Left lung (tissue), 10 donors: ENCODE results near the gene MAFG. TPM values are rescaled to one million over a fixed set of nuclear protein-coding genes. Genes with fewer than 3 reads are reported as not detected.
A peak's percentile ranks its signal among the peaks of the same experiment; 100 is the strongest.

Source experiments
- ATAC-seq: fragments of 200-7000 bp; cut with Tn5 transposase; one replicate; pipeline ENCODE4 v1.9.1; 2020; ENCODE audit warnings: moderate library complexity
- DNase-seq, 4 donors: peaks; one replicate each; pipeline ENCODE4 v3.0.0-alpha.2; 2013 to 2020
- H3K27ac ChIP-seq, 2 donors: fragments of 200-600 bp; sonication (generic) in 1 of 2; one replicate each; pipeline versions ENCODE4 v1.5.0 to v1.8.0; 2020 to 2021
- H3K27me3 ChIP-seq, 2 donors: fragments of 200-600 bp; sonication (generic) in 1 of 2; one replicate each; pipeline versions ENCODE4 v1.5.0 to v1.8.0; 2020 to 2021
- H3K36me3 ChIP-seq, 2 donors: fragments of 200-600 bp; sonication (generic) in 1 of 2; one replicate each; pipeline versions ENCODE4 v1.5.0 to v1.8.0; 2020 to 2021
- H3K4me1 ChIP-seq, 2 donors: fragments of 200-600 bp; one replicate each; pipeline ENCODE4 v1.8.0; 2021
- H3K4me3 ChIP-seq, 2 donors: fragments of 200-600 bp; sonication (generic) in 1 of 2; one replicate each; pipeline versions ENCODE4 v1.5.0 to v1.8.0; 2020 to 2021; ENCODE audit warnings: mild to moderate bottlenecking in 1 of 2
- H3K9me3 ChIP-seq, 2 donors: fragments of 200-600 bp; sonication (generic) in 1 of 2; one replicate each; pipeline versions ENCODE4 v1.5.0 to v1.8.0; 2020 to 2021
- intact Hi-C, 2 donors: fragments of 100-400 bp; cut with DNase I; formaldehyde crosslinking; loops; one replicate each; pipeline versions ENCODE4 v1.11.2 to v1.14.2; 2022
- polyA plus RNA-seq, 6 donors: library from polyadenylated mRNA; unstranded; fragments of 120-200 nt; gene quantifications; one replicate each; pipeline ENCODE4 v1.2.1, GENCODE V29; 2013; ENCODE audit not compliant: insufficient read length in 6 of 6
- total RNA-seq, 2 donors: library from RNA; stranded (reverse); fragmentation: NEBNext Ultra II Directional; extraction: Animal tissue kit (Norgen Biotek cat#: 25700); gene quantifications; one replicate each; pipeline ENCODE4 v1.2.1, GENCODE V29; 2021
- TF ChIP-seq, protein P1 (sequence below), 2 donors: fragments of 200-600 bp; sonication (generic) in 1 of 2; IDR thresholded peaks; one replicate each; pipeline versions ENCODE4 v1.5.0 to v1.8.0; 2021; ENCODE audit warnings: antibody characterized with exemption in 2 of 2
- donor health status: DM: no; HTN: yes; CAD: no.
- donor health status: DM: no; HTN: no; CAD: no.

Gene MAFG
- total and polyA plus RNA-seq, 8 donors, result 8.1 to 39.8 (median 11.5) TPM

DNA sequence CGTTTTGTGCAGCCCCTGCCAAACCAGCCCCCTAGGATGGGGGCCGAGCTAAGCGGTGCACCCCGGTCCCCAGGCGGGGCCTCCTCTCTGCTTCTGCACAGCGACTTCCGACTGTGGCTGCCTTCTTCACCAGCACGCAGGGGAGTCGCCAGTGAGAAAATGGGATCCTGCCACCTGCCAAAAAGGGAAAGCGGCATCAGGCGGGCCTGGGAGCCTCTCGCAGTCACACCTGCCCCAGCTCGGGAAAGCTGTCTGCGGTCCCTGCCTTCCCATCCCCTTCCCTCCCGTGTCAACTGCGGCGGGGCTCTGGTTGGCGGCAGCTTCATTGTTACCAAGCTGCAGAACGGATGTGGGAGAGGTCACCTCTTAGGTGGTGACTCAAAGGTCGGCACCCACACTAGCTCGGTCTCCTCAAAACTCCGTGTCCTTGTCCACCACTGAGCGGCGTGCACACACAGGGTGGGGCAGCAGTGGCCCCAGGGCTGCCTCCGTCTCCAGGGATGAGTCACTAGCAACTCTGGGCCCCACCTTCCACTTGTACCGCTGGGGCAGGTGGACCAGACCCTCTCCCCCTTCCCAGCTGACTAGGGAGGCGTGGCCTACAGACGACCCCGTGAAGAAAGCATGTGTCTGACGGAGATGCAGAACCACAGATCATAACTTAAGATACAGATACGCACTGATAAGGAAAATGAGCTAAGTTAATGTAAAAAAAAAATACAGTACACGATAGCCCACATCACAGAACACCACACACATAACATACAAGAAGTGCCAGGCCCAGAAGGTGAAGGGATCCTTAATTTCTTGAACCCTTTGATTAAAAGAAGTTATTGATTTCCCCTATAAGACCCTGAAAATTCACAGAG, 14.9 kb downstream of the MAFG start:
- Histone ChIP-seq H3K27me3 (no peaks in the 10 kb centered on the region), H3K4me3 (no peak overlapping the region), H3K4me1 (peaks cover 20 to 55% of the 10 kb centered on the region in 2 donors), H3K36me3 (peaks cover 0 to 61% of the 10 kb centered on the region in 2 donors), H3K27ac (no peak overlapping the region), H3K9me3 (no peaks in the 10 kb centered on the region)
- intact Hi-C loops, result no loop called here
- TF ChIP-seq, protein P1, sequence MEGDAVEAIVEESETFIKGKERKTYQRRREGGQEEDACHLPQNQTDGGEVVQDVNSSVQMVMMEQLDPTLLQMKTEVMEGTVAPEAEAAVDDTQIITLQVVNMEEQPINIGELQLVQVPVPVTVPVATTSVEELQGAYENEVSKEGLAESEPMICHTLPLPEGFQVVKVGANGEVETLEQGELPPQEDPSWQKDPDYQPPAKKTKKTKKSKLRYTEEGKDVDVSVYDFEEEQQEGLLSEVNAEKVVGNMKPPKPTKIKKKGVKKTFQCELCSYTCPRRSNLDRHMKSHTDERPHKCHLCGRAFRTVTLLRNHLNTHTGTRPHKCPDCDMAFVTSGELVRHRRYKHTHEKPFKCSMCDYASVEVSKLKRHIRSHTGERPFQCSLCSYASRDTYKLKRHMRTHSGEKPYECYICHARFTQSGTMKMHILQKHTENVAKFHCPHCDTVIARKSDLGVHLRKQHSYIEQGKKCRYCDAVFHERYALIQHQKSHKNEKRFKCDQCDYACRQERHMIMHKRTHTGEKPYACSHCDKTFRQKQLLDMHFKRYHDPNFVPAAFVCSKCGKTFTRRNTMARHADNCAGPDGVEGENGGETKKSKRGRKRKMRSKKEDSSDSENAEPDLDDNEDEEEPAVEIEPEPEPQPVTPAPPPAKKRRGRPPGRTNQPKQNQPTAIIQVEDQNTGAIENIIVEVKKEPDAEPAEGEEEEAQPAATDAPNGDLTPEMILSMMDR (IDR thresholded peaks at IDR 0.05), result no peak
- ATAC-seq (no peak), DNase-seq (no peak)

DNA sequence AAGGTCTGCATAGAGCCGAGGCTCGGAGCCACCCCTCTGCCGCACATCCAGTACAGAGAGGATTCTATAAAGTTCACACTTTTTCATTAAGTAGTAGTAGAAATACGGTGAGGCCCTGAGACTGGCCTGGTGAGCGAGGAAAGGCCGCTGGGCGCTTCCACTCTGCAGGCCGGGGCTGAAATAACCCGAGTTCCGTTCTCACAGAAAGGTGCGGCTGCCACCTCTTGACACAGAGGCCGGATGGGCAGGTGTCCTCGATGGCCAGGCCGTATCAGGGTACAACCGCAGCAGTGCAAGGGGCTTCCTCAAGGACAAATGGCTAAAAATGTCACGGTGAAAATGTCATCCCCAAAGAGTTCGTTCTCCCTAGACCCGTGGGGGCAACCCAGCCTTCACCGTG, 15.6 kb downstream of the MAFG start:
- ATAC-seq (no peak), DNase-seq (no peak)
- no peaks in the 10 kb centered on the region for H3K27me3 ChIP-seq
- peaks cover 18 to 49% of the 10 kb centered on the region in 2 donors for H3K4me1 ChIP-seq
- TF ChIP-seq, protein P1 (IDR thresholded peaks at IDR 0.05), result no peak
- H3K36me3 ChIP-seq, result peaks cover 0 to 68% of the 10 kb centered on the region in 2 donors
- H3K9me3 ChIP-seq, result no peaks in the 10 kb centered on the region
- intact Hi-C loops, result no loop called here
- H3K27ac ChIP-seq, result peak overlapping the region in 1 of 2 donors; percentile 48
- H3K4me3 ChIP-seq, result no peak overlapping the region

DNA sequence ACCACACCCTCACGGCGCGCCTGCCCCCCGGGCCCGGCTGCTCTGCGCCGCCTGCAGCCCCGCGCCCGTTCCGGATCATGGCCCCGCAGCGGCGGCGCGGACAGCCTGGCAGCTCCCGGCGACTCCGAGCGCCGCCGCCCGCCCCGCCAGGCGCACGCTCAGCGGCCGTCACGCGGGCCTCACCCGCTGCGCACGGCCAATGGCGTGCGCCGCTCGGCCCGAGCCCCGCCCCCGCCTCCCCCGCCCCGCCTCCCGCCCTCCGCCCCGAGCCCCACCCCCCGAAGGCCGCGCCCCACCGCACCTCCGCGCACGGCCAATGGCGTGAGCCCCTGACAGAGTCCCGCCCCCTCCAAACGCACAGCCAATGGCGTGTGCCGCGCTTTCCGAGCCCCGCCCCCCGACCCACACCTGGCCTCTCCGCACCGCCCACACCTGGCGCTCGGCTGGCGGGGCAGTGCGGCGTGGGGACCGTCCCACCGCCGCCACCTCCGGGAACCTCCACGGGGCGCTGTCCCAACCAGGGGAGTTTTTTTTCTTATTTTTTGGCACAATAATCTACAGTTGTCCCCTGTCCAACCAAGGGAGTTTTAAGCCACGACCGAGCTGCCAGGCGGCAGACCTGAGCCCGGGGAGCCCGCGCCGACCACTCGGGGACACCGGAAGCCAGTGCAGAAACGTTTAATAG, 16.1 kb downstream of the MAFG start, which contains the start of gene PCYT2:
Gene PCYT2 (minus strand): TSS at position 123 of the 685 bp plus-strand sequence. CDS start 44 bp downstream, at position 79.
- H3K27ac ChIP-seq, result peak within 1 kb of the TSS in 1 of 2 donors; percentile 53
- H3K4me3 ChIP-seq, result peak within 1 kb of the TSS; percentile 73 to 81
- H3K4me1 ChIP-seq, result peaks cover 12 to 43% of the 10 kb centered on the region in 2 donors
- intact Hi-C loops, result no loop called here
- DNase-seq, result peak; percentile 76 to 93 (median 93)
- no peaks in the 10 kb centered on the region for H3K27me3 ChIP-seq
- TF ChIP-seq, protein P1 (IDR thresholded peaks at IDR 0.05), result no peak
- H3K9me3 ChIP-seq, result no peaks in the 10 kb centered on the region
- ATAC-seq, result peak; percentile 97
- peaks cover 0 to 73% of the 10 kb centered on the region in 2 donors for H3K36me3 ChIP-seq

DNA sequence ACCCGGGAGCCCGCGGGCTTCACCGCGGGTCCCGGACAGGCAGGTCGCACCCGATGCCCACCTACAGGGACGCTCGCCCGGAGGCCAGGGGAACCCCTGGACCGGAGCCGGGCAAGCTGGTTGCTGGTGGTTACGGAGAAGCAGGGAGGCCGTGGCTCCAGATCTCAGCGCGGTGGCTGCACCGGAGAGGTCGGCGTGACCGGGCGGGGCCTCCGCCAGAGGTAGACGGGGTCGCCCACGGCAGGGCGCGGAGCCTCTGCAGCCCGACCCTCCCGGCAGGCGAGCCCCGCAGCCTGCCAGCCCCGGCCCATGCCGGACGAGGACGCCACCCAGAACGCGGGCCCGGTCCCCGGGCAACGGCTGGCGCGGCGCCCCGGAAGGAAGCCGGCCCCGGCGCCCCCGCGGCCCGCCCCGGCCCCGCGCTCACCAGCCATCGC, 16.7 kb downstream of the MAFG start:
- intact Hi-C loops, result no loop called here
- peaks cover 10 to 37% of the 10 kb centered on the region in 2 donors for H3K4me1 ChIP-seq
- TF ChIP-seq, protein P1 (IDR thresholded peaks at IDR 0.05), result no peak
- peak; percentile 1 for ATAC-seq
- no peak for DNase-seq
- H3K9me3 ChIP-seq, result no peaks in the 10 kb centered on the region
- peak overlapping the region; percentile 73 to 81 for H3K4me3 ChIP-seq
- no peaks in the 10 kb centered on the region for H3K27me3 ChIP-seq
- H3K36me3 ChIP-seq, result peaks cover 0 to 77% of the 10 kb centered on the region in 2 donors
- H3K27ac ChIP-seq, result peak overlapping the region in 1 of 2 donors; percentile 53
